ENCODE results near the gene PTF1A.

DNA sequence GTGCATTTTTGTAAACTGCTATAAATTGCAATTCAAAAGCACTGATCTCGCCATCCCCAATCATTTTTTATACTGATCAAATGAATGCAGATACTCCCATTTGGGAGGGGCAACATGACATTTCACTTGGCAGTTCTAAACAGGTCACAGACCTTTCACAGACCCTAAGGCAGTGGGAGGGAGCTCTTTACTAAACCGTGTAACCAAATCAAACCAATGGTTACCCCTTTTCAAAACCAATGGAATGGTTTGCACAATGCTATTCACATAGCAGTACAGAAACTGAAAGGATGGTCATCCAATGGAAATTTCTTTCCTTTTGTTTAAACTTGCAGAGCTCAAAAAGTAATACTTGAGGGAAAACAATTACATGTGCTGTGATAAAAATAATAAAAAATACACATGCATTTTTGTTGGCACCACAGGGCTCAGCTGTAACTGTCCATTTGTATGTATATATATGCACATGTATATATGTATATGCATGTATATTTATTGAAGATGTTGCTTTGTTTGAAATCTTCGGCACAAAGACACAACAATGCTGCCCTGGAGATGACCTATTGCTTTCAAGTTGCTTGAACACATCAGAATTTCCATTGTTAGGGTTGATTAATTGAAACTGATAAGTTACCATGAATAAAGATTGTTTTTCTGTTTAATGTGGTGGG lies 14.0 kb downstream of the PTF1A start:
- no peak for TF ChIP-seq SP1 (CRISPR knock-in tag; conservative IDR thresholded peaks at IDR 0.05)
- no peak for TF ChIP-seq MLX (CRISPR knock-in tag; IDR thresholded peaks at IDR 0.05)
- no peak for TF ChIP-seq NFYB (CRISPR knock-in tag; conservative IDR thresholded peaks at IDR 0.05; ENCODE audit: low read depth)
- no peak for TF ChIP-seq NR3C1 (CRISPR knock-in tag; conservative IDR thresholded peaks at IDR 0.05; ENCODE audit: low read depth)
- TF ChIP-seq IRF1 (CRISPR knock-in tag; IDR thresholded peaks at IDR 0.05): no peak
- TF ChIP-seq, protein P1, sequence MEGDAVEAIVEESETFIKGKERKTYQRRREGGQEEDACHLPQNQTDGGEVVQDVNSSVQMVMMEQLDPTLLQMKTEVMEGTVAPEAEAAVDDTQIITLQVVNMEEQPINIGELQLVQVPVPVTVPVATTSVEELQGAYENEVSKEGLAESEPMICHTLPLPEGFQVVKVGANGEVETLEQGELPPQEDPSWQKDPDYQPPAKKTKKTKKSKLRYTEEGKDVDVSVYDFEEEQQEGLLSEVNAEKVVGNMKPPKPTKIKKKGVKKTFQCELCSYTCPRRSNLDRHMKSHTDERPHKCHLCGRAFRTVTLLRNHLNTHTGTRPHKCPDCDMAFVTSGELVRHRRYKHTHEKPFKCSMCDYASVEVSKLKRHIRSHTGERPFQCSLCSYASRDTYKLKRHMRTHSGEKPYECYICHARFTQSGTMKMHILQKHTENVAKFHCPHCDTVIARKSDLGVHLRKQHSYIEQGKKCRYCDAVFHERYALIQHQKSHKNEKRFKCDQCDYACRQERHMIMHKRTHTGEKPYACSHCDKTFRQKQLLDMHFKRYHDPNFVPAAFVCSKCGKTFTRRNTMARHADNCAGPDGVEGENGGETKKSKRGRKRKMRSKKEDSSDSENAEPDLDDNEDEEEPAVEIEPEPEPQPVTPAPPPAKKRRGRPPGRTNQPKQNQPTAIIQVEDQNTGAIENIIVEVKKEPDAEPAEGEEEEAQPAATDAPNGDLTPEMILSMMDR (IDR thresholded peaks at IDR 0.05): no peak
- TF ChIP-seq CREB1 (CRISPR knock-in tag; IDR thresholded peaks at IDR 0.05): no peak
- no peak for TF ChIP-seq SMAD4 (CRISPR knock-in tag; IDR thresholded peaks at IDR 0.05)
- TF ChIP-seq JUN (CRISPR knock-in tag; IDR thresholded peaks at IDR 0.05): no peak
- TF ChIP-seq, protein P2, sequence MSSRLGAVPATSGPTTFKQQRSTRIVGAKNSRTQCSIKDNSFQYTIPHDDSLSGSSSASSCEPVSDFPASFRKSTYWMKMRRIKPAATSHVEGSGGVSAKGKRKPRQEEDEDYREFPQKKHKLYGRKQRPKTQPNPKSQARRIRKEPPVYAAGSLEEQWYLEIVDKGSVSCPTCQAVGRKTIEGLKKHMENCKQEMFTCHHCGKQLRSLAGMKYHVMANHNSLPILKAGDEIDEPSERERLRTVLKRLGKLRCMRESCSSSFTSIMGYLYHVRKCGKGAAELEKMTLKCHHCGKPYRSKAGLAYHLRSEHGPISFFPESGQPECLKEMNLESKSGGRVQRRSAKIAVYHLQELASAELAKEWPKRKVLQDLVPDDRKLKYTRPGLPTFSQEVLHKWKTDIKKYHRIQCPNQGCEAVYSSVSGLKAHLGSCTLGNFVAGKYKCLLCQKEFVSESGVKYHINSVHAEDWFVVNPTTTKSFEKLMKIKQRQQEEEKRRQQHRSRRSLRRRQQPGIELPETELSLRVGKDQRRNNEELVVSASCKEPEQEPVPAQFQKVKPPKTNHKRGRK (CRISPR knock-in tag; IDR thresholded peaks at IDR 0.05; ENCODE audit: borderline replicate concordance): no peak
- no peak for TF ChIP-seq ESRRA (CRISPR knock-in tag; IDR thresholded peaks at IDR 0.05; ENCODE audit: borderline replicate concordance)
- no peak for TF ChIP-seq FOXJ3 (CRISPR knock-in tag; IDR thresholded peaks at IDR 0.05; ENCODE audit: borderline replicate concordance)

All from WTC11 (cell line).